ENCODE measurements around the gene ACBD6. TPM values are rescaled to one million over a fixed set of nuclear protein-coding genes. Genes with fewer than 3 reads are reported as not detected.

The ACBD6 gene
- total and polyA plus RNA-seq, 9 donors = 31.0 to 56.0 (median 42.7) TPM

DNA sequence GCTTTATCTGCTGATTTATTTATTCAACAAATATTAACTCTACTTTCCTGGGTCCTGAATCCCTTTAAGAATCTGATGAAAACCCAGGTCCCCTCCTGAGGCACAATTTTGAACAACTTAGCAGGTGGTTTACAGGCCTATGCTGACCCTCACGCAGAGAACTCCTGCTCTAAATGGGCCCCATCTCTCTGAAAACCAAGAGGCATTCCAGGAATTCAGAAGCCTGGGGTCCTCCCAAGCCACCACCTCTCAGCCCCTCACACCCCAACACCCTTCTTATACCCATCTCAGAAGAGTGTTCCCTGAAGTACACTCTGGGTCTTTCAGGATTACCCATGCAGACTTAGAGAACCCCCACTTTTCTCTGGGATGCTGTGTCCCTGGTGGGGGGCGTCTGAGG, 237.8 kb downstream of the ACBD6 start:
- Histone ChIP-seq H3K4me3 (no peak overlapping the region), H3K36me3 (no peaks in the 10 kb centered on the region), H3K9me3 (no peaks in the 10 kb centered on the region), H3K27ac (no peak overlapping the region), H3K4me1 (ENCODE audit: insufficient read depth) (no peaks in the 10 kb centered on the region), H3K27me3 (no peaks in the 10 kb centered on the region)
- DNase-seq = no peak
- TF ChIP-seq, protein P1, sequence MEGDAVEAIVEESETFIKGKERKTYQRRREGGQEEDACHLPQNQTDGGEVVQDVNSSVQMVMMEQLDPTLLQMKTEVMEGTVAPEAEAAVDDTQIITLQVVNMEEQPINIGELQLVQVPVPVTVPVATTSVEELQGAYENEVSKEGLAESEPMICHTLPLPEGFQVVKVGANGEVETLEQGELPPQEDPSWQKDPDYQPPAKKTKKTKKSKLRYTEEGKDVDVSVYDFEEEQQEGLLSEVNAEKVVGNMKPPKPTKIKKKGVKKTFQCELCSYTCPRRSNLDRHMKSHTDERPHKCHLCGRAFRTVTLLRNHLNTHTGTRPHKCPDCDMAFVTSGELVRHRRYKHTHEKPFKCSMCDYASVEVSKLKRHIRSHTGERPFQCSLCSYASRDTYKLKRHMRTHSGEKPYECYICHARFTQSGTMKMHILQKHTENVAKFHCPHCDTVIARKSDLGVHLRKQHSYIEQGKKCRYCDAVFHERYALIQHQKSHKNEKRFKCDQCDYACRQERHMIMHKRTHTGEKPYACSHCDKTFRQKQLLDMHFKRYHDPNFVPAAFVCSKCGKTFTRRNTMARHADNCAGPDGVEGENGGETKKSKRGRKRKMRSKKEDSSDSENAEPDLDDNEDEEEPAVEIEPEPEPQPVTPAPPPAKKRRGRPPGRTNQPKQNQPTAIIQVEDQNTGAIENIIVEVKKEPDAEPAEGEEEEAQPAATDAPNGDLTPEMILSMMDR (IDR thresholded peaks at IDR 0.05) = no peak
- TF ChIP-seq EP300 (IDR thresholded peaks at IDR 0.05) = no peak
- TF ChIP-seq POLR2A (IDR thresholded peaks at IDR 0.05) = no peak
- intact Hi-C loops (cut with DNase I) = no loop called here
- 38 to 59% (median 39%) methylated on average over 2 of the region's 2 CpGs for WGBS, 3 donors

DNA sequence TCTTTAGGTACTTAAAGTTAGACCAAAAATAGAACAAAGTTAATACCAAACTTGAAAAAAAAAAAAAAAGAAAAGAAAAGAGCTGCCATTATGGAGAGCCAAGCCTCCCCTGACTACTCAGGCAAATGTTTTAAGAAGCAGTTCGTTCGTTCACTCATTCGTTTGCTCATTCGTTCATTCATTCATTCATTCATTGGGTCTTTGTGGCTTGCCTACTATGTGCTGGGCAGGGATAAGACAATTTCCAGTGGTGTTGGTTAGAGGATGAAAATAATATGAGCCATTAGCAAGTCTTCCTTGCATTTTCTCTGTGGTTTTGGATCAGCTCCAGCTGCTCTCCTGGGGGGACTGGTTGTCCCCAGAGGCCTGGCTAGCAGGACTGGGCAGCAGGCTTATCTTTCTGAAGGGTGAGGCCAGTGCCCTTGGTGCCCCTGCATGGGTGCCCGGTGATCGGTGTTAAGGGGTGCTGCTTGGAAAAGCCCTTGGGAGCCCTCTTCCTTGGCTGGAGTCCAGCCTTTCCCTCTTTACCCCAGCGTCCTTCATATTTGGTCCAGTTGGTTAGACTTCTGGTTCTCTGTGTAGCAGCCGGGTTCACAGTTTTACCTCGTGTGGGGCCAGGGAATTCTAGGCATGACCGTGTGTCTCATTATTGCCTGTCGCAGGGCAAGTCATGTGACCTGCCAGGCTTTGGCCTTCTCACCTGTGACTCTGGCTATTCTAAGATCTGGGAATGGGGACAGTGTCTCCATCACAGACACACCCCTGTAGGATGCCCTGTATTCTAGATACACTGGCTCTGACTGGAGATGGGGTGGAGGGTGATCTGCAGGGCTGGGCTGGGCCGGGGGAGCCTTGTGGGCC, 239.5 kb downstream of the ACBD6 start:
- Histone ChIP-seq H3K27me3 (no peaks in the 10 kb centered on the region), H3K4me1 (ENCODE audit: insufficient read depth) (no peaks in the 10 kb centered on the region), H3K9me3 (no peaks in the 10 kb centered on the region), H3K36me3 (no peaks in the 10 kb centered on the region), H3K4me3 (no peak overlapping the region), H3K27ac (no peak overlapping the region)
- intact Hi-C loops (cut with DNase I) = no loop called here
- DNase-seq = no peak
- TF ChIP-seq EP300 (IDR thresholded peaks at IDR 0.05) = no peak
- TF ChIP-seq, protein P1 (IDR thresholded peaks at IDR 0.05) = no peak
- no peak for TF ChIP-seq POLR2A (IDR thresholded peaks at IDR 0.05)
- 59 to 66% (median 60%) methylated on average over 12 of the region's 12 CpGs for WGBS, 3 donors

DNA sequence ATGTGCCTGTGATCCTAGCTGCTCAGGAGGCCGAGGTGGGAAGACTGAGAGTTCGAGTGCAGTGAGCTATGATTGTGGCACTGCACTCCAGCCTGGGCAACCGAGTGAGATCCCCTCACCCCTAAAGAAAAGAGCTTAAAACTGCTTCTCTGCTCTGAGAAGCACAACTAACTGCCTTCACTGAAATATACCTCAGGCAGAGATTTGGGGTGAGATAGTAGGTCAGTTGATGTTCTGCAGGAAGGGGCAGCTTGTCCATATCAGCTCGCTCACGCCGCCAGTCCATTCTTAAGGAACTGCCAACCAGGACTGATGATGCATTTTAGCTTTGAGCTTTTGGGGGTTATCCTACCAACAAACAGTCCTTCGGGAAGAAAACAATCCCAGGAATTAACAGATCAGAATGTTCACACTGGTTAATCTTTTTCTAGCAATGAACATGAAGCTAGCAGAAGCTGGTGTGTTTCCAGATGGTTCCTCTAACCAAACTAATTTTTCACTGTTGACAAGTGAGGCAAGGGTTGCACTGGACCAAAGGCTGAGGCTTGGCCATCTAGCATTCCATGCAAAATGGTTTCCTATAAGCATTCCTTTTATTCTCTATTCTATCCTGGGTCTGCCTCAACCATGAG, 240.7 kb downstream of the ACBD6 start:
- Histone ChIP-seq H3K4me1 (ENCODE audit: insufficient read depth) (no peaks in the 10 kb centered on the region), H3K27ac (no peak overlapping the region), H3K36me3 (no peaks in the 10 kb centered on the region), H3K9me3 (no peaks in the 10 kb centered on the region), H3K4me3 (no peak overlapping the region), H3K27me3 (no peaks in the 10 kb centered on the region)
- no peak for DNase-seq
- WGBS, 3 donors = 52 to 70% (median 57%) methylated on average over 7 of the region's 7 CpGs
- intact Hi-C loops (cut with DNase I) = no loop called here
- TF ChIP-seq, protein P1 (IDR thresholded peaks at IDR 0.05) = no peak
- TF ChIP-seq EP300 (IDR thresholded peaks at IDR 0.05) = no peak

DNA sequence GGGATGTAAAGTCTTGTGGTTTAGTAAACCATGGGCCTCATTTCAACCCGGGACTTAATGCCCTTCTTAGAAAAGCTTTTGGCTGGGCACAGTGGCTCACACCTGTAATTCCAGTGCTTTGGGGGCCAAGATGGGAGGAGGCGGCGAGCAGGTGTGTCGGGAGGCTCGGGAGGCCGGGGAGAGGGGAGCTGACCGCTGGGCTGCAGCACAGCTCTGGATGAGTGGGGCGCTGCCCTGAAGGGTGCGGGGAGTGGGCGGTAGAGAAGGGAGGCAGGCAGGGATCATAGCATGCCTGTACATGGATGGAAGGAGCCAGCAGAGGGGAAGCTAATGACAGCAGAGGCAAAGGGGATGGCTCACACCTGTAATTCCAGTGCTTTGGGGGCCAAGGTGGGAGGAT, 241.3 kb downstream of the ACBD6 start:
- intact Hi-C loops (cut with DNase I) = no loop called here
- DNase-seq = no peak
- Histone ChIP-seq H3K4me1 (ENCODE audit: insufficient read depth) (no peaks in the 10 kb centered on the region), H3K27me3 (no peaks in the 10 kb centered on the region), H3K9me3 (no peaks in the 10 kb centered on the region), H3K27ac (no peak overlapping the region), H3K4me3 (no peak overlapping the region), H3K36me3 (no peaks in the 10 kb centered on the region)
- WGBS, 3 donors = 54 to 71% (median 62%) methylated on average over 10 of the region's 10 CpGs
- TF ChIP-seq EP300 (IDR thresholded peaks at IDR 0.05) (no peak), POLR2A (IDR thresholded peaks at IDR 0.05) (no peak)
- TF ChIP-seq, protein P1 (IDR thresholded peaks at IDR 0.05) = no peak
